HepG2 (cell line): ENCODE results near the gene GANC. TPM values are rescaled to one million over a fixed set of nuclear protein-coding genes. Genes with fewer than 3 reads are reported as not detected.

Experiments used
- ASH2L ChIP-seq: fragments of 300-600, 200-600 bp; sonication (generic); IDR thresholded peaks from 2 replicates; pipeline ENCODE4 v1.7.0; 2017; ENCODE audit warnings: low read depth, mild to moderate bottlenecking, moderate library complexity, mixed read lengths, low read length; ENCODE audit not compliant: insufficient read length
- CC2D1A ChIP-seq: sonication (generic); formaldehyde crosslinking; IDR thresholded peaks from 2 replicates; pipeline ENCODE4 v1.8.1; 2023; ENCODE audit warnings: mild to moderate bottlenecking, missing genetic modification reagents
- CEBPB ChIP-seq: IDR thresholded peaks from 2 replicates; pipeline ENCODE4 v1.6.1; 2011; ENCODE audit warnings: low read depth, low read length, improper control_type of control experiment, borderline replicate concordance
- HNF1A ChIP-seq, 2 experiments: sonication (generic) in 1 of 2; formaldehyde crosslinking in 1 of 2; IDR thresholded peaks; 2 replicates each; pipeline versions ENCODE4 v1.4.0 to v1.6.1; 2016 to 2020; ENCODE audit warnings: borderline replicate concordance in 1 of 2, low read depth in 1 of 2, mild to moderate bottlenecking in 1 of 2, missing genetic modification reagents in 1 of 2
- HOXA5 ChIP-seq: sonication (generic); formaldehyde crosslinking; IDR thresholded peaks from 2 replicates; pipeline ENCODE4 v1.4.0; 2020; ENCODE audit warnings: missing genetic modification reagents
- POGZ ChIP-seq: sonication (generic); formaldehyde crosslinking; IDR thresholded peaks from 2 replicates; pipeline ENCODE4 v1.4.0; 2020; ENCODE audit warnings: mild to moderate bottlenecking, missing genetic modification reagents
- RBAK ChIP-seq: sonication (generic); formaldehyde crosslinking; IDR thresholded peaks from 2 replicates; pipeline ENCODE4 v1.5.1; 2020; ENCODE audit warnings: mild to moderate bottlenecking, missing genetic modification reagents
- SMAD1 ChIP-seq: sonication (generic); formaldehyde crosslinking; IDR thresholded peaks from 2 replicates; pipeline ENCODE4 v1.4.0; 2020; ENCODE audit warnings: missing genetic modification reagents, low read depth, mild to moderate bottlenecking, borderline replicate concordance
- TGIF2 ChIP-seq: IDR thresholded peaks from 2 replicates; pipeline ENCODE4 v1.6.1; 2016; ENCODE audit warnings: control low read depth, missing compliant biosample characterization
- THAP9 ChIP-seq: sonication (generic); formaldehyde crosslinking; IDR thresholded peaks from 2 replicates; pipeline ENCODE4; 2020; ENCODE audit warnings: missing genetic modification reagents, mild to moderate bottlenecking, borderline replicate concordance
- ZBTB3 ChIP-seq: sonication (generic); formaldehyde crosslinking; IDR thresholded peaks from 2 replicates; pipeline ENCODE4 v1.4.0; 2020; ENCODE audit warnings: low read depth, mild to moderate bottlenecking, moderate library complexity, missing genetic modification reagents, borderline replicate concordance
- ZNF274 ChIP-seq: sonication (generic); formaldehyde crosslinking; IDR thresholded peaks from 2 replicates; pipeline ENCODE4 v1.5.1; 2020; ENCODE audit warnings: mild to moderate bottlenecking, missing genetic modification reagents
- ZNF687 ChIP-seq: sonication (generic); formaldehyde crosslinking; IDR thresholded peaks from 2 replicates; pipeline ENCODE4 v1.5.1; 2020; ENCODE audit warnings: mild to moderate bottlenecking, missing genetic modification reagents, moderate library complexity
- ZNF709 ChIP-seq: sonication (generic); formaldehyde crosslinking; IDR thresholded peaks from 2 replicates; pipeline ENCODE4 v1.5.0; 2020; ENCODE audit warnings: mild to moderate bottlenecking, missing genetic modification reagents
- ZNF782 ChIP-seq: sonication (generic); formaldehyde crosslinking; IDR thresholded peaks from 2 replicates; pipeline ENCODE4 v1.4.0; 2020; ENCODE audit warnings: missing genetic modification reagents, mild to moderate bottlenecking, borderline replicate concordance
- ZSCAN31 ChIP-seq: sonication (generic); formaldehyde crosslinking; IDR thresholded peaks from 2 replicates; pipeline ENCODE4 v1.5.0; 2020; ENCODE audit warnings: low read depth, mild to moderate bottlenecking, missing genetic modification reagents
- polyA plus RNA-seq, 8 experiments: library from polyadenylated mRNA; depleted of rRNA in 3 of 8; stranded (reverse) in 7 of 8; unstranded in 1 of 8; fragments of >200 nt; fragmentation: Illumina TruSeq in 4 of 8; extraction: Trizol in 4 of 8; gene quantifications; 2 replicates each; pipeline versions ENCODE4 v1.2.1 to v1.2.3, GENCODE V29; 2011 to 2016; ENCODE audit warnings: low read depth in 4 of 8, missing spikeins in 1 of 8, mixed read lengths in 1 of 8; ENCODE audit not compliant: insufficient read depth in 1 of 8
- total RNA-seq, 5 experiments: library from RNA; depleted of rRNA; stranded (reverse); fragments of >200 nt; fragmentation: Illumina TruSeq; extraction: Trizol; gene quantifications; 2 replicates each; pipeline ENCODE4 v1.2.3, GENCODE V29; 2016; ENCODE audit warnings: low read depth in 1 of 5

GANC gene
- total and polyA plus RNA-seq, 2 of the 13 experiments (the other 11 are each of a cell fraction or from before 2014, with no cell fraction given): 17.0 to 21.0 TPM

GRCh38 chr15:42392309-42393024 lies 119.5 kb downstream of the GANC start (continued):
- TF ChIP-seq HNF1A (IDR thresholded peaks at IDR 0.05; ENCODE audit: low read depth) (no peak), HNF1A (CRISPR knock-in tag; IDR thresholded peaks at IDR 0.05; ENCODE audit: borderline replicate concordance) (peak; percentile 86; the same call in 1 of the 2 replicates), HOXA5 (CRISPR knock-in tag) (peak; percentile 32; the same call in 1 of the 2 replicates), POGZ (CRISPR knock-in tag) (peak; percentile 85), ZNF709 (CRISPR knock-in tag) (no peak), ZBTB3 (CRISPR knock-in tag) (peak; percentile 75; the same call in 1 of the 2 replicates), CC2D1A (CRISPR knock-in tag) (no peak), SMAD1 (CRISPR knock-in tag) (0 out of 2 replicates have a peak, but pooled peaks have one; percentile 83), ASH2L (peak; percentile 94), ZNF274 (CRISPR knock-in tag) (peak; percentile 62; the same call in 1 of the 2 replicates), ZNF687 (peak; percentile 94), THAP9 (CRISPR knock-in tag) (peak; percentile 77; the same call in 1 of the 2 replicates), TGIF2 (CRISPR knock-in tag) (peak; percentile 72), CEBPB (peak; percentile 81), ZNF782 (peak; percentile 66; the same call in 1 of the 2 replicates), ZSCAN31 (CRISPR knock-in tag) (peak; percentile 86; the same call in 1 of the 2 replicates), RBAK (CRISPR knock-in tag) (no peak)
